Smooth muscle cell (in vitro differentiated cells): ENCODE results near the gene HACL1. TPM values are rescaled to one million over a fixed set of nuclear protein-coding genes. Genes with fewer than 3 reads are reported as not detected.

Experiments used
- DNase-seq: peaks from one replicate; lab custom pipeline; 2025; ENCODE audit not compliant: unreplicated experiment; lab: John Stamatoyannopoulos, UW
- H2AFZ ChIP-seq: fragments of 200-600 bp; sonication (generic); 2 replicates; pipeline ENCODE4 v1.6.0; 2016; ENCODE audit warnings: antibody characterized with exemption, low read depth, mild to moderate bottlenecking
- H3F3A ChIP-seq: fragments of 200-600 bp; sonication (generic); 2 replicates; pipeline ENCODE4 v1.6.0; 2017; ENCODE audit warnings: antibody characterized with exemption, low read depth
- H3K27ac ChIP-seq: fragments of 200-600 bp; sonication (generic); 2 replicates; pipeline ENCODE4 v1.5.1; 2016; ENCODE audit warnings: low read depth, mild to moderate bottlenecking
- H3K27me3 ChIP-seq: fragments of 200-600 bp; sonication (generic); 2 replicates; pipeline ENCODE4 v1.6.1; 2016; ENCODE audit warnings: low read depth, mild to moderate bottlenecking
- H3K36me3 ChIP-seq: fragments of 200-600 bp; sonication (generic); 2 replicates; pipeline ENCODE4 v1.5.1; 2016; ENCODE audit warnings: low read depth
- H3K4me1 ChIP-seq: fragments of 200-600 bp; sonication (generic); 2 replicates; pipeline ENCODE4 v1.5.1; 2016; ENCODE audit warnings: low read depth
- H3K4me2 ChIP-seq: fragments of 200-600 bp; sonication (generic); 2 replicates; pipeline ENCODE4 v1.6.0; 2016; ENCODE audit warnings: mild to moderate bottlenecking
- H3K4me3 ChIP-seq: fragments of 200-600 bp; sonication (generic); 2 replicates; pipeline ENCODE4 v1.5.1; 2016; ENCODE audit warnings: mild to moderate bottlenecking
- H3K79me2 ChIP-seq: fragments of 200-600 bp; sonication (generic); 2 replicates; pipeline ENCODE4 v1.6.0; 2016; ENCODE audit warnings: low read depth, mild to moderate bottlenecking
- H3K9ac ChIP-seq: fragments of 200-600 bp; sonication (generic); 2 replicates; pipeline ENCODE4 v1.6.0; 2016; ENCODE audit warnings: low read depth
- H3K9me3 ChIP-seq: fragments of 200-600 bp; sonication (generic); replicated peaks from 2 replicates; pipeline ENCODE4 v1.5.1; 2016; ENCODE audit warnings: low read depth
- H4K20me1 ChIP-seq: fragments of 200-600 bp; sonication (generic); 2 replicates; pipeline ENCODE4 v1.6.0; 2016; ENCODE audit warnings: low read depth
- CTCF ChIP-seq: fragments of 200-600 bp; sonication (generic); IDR thresholded peaks from 2 replicates; pipeline ENCODE4 v1.5.1; 2017; ENCODE audit warnings: borderline replicate concordance, mild to moderate bottlenecking, antibody characterized with exemption; ENCODE audit not compliant: insufficient read depth, poor library complexity, severe bottlenecking
- WGBS: methylation state at CpG from one replicate; pipeline ENCODE4 v1.1.7; 2016; ENCODE audit warnings: low lambda C conversion rate; 5-methylcytosine and 5-hydroxymethylcytosine counted together
- polyA plus RNA-seq: library from polyadenylated mRNA; unstranded; fragments of >200 nt; fragmentation: Nextera tagmentation; extraction: Ambion mirVana; gene quantifications from 2 replicates; pipeline ENCODE4 v1.2.1, GENCODE V29; 2016
- total RNA-seq: library from RNA; depleted of rRNA; stranded (reverse); fragments of >200 nt; gene quantifications from 2 replicates; pipeline ENCODE4 v1.2.3, GENCODE V29; 2014

HACL1 gene
- total and polyA plus RNA-seq, 2 experiments from 2014 or later, result 11.8 to 13.0 TPM

GRCh38 chr3:15595955-15596354, 5.4 kb downstream of the HACL1 start:
- Histone ChIP-seq H3K9me3 (no peaks in the 10 kb centered on the region), H3K36me3 (no peaks in the 10 kb centered on the region), H3K9ac (no peak overlapping the region), H3K79me2 (peaks cover 6% of the 10 kb centered on the region), H3F3A (no peaks in the 10 kb centered on the region), H4K20me1 (no peaks in the 10 kb centered on the region), H2AFZ (no peak overlapping the region), H3K4me2 (no peak overlapping the region), H3K4me3 (no peak overlapping the region), H3K4me1 (peaks cover 4% of the 10 kb centered on the region), H3K27ac (no peak overlapping the region), H3K27me3 (no peaks in the 10 kb centered on the region)
- 94% methylated on average over 2 of the region's 2 CpGs for WGBS
- no peak for DNase-seq
- no peak for TF ChIP-seq CTCF

GRCh38 chr3:15592968-15593367, 8.4 kb downstream of the HACL1 start:
- H3F3A ChIP-seq, result no peaks in the 10 kb centered on the region
- H3K27ac ChIP-seq, result no peak overlapping the region
- H2AFZ ChIP-seq, result no peak overlapping the region
- no peak for DNase-seq
- no peak for TF ChIP-seq CTCF
- H3K36me3 ChIP-seq, result peaks cover 3% of the 10 kb centered on the region
- H3K27me3 ChIP-seq, result no peaks in the 10 kb centered on the region
- no peaks in the 10 kb centered on the region for H3K79me2 ChIP-seq
- no peak overlapping the region for H3K4me3 ChIP-seq
- no peaks in the 10 kb centered on the region for H3K4me1 ChIP-seq
- no peak overlapping the region for H3K4me2 ChIP-seq
- H3K9me3 ChIP-seq, result no peaks in the 10 kb centered on the region
- no peaks in the 10 kb centered on the region for H4K20me1 ChIP-seq
- WGBS, result 88% methylated on average over 8 of the region's 8 CpGs
- no peak overlapping the region for H3K9ac ChIP-seq

GRCh38 chr3:15591928-15592327, 9.4 kb downstream of the HACL1 start:
- Histone ChIP-seq H3K36me3 (peaks cover 3% of the 10 kb centered on the region), H3K27me3 (no peaks in the 10 kb centered on the region)
- 93% methylated on average over 21 of the region's 21 CpGs for WGBS

More at GRCh38 chr3:15591928-15592327, 9.4 kb downstream of the HACL1 start:
- Histone ChIP-seq H3K4me1 (no peaks in the 10 kb centered on the region), H2AFZ (no peak overlapping the region), H3K4me2 (no peak overlapping the region), H3K4me3 (no peak overlapping the region), H3F3A (no peaks in the 10 kb centered on the region), H4K20me1 (no peaks in the 10 kb centered on the region), H3K79me2 (no peaks in the 10 kb centered on the region), H3K9ac (no peak overlapping the region), H3K9me3 (no peaks in the 10 kb centered on the region), H3K27ac (no peak overlapping the region)
- no peak for TF ChIP-seq CTCF
- no peak for DNase-seq
